HL-60 (cell line): ENCODE measurements around the gene ETNK2.

Experiments used
- GABPA ChIP-seq: IDR thresholded peaks from 2 replicates; pipeline ENCODE4 v1.6.1; 2012; ENCODE audit warnings: low read depth
- POLR2AphosphoS5 ChIP-seq: IDR thresholded peaks from 2 replicates; pipeline ENCODE4 v1.6.1; 2012; ENCODE audit warnings: low read depth
- TF ChIP-seq, protein P1 (sequence below): IDR thresholded peaks from one replicate; pipeline ENCODE4 v1.5.1; 2011; ENCODE audit warnings: low read length, control low read depth, inconsistent platforms; ENCODE audit not compliant: insufficient read depth

DNA sequence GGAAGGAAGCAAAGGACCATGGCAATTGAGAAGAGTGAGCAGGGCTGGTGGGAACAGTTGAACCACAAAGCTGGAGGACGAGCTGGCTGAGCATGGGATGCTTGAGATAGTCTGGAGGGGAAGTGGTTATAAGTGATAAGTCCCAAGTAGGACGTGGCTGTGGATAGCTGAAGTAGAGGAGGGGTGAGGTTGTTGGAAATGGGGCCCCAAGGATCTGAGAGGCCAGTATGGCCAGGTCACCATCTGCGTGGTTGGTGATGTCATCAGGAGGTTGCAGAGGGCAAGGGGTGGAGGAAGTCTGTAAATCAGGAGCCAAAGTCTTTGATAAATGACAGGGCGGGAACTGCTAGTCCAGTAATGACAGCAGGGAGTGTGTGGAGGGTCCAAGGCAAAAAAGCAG, 25.3 kb upstream of the ETNK2 start:
- TF ChIP-seq, protein P1, sequence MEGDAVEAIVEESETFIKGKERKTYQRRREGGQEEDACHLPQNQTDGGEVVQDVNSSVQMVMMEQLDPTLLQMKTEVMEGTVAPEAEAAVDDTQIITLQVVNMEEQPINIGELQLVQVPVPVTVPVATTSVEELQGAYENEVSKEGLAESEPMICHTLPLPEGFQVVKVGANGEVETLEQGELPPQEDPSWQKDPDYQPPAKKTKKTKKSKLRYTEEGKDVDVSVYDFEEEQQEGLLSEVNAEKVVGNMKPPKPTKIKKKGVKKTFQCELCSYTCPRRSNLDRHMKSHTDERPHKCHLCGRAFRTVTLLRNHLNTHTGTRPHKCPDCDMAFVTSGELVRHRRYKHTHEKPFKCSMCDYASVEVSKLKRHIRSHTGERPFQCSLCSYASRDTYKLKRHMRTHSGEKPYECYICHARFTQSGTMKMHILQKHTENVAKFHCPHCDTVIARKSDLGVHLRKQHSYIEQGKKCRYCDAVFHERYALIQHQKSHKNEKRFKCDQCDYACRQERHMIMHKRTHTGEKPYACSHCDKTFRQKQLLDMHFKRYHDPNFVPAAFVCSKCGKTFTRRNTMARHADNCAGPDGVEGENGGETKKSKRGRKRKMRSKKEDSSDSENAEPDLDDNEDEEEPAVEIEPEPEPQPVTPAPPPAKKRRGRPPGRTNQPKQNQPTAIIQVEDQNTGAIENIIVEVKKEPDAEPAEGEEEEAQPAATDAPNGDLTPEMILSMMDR: no peak
- TF ChIP-seq POLR2AphosphoS5 (no peak), GABPA (no peak)
